ENCODE data around the gene TRIM63. TPM values are rescaled to one million over a fixed set of nuclear protein-coding genes. Genes with fewer than 3 reads are reported as not detected.
"Not testable (repeated sequence)": the region's sequence is repeated elsewhere in the genome, so short reads cannot be mapped to it uniquely, and the experiment has no call there.

The TRIM63 gene
- total RNA-seq, 4 donors from 2014 or later, result 0.21 to 0.98 TPM; not detected in 2

- no peaks in the 10 kb centered on the region for H3K9me3 ChIP-seq
- peak; percentile 53 to 65 for DNase-seq (ENCODE audit: low spot score in 2 of 2)
- H3K27me3 ChIP-seq, result no peaks in the 10 kb centered on the region
- TF ChIP-seq POLR2A (IDR thresholded peaks at IDR 0.05) (no peak), EP300 (IDR thresholded peaks at IDR 0.05) (peak in 1 of 2 donors; percentile 14)
- H3K36me3 ChIP-seq, result peaks cover 0 to 18% (median 0%) of the 10 kb centered on the region in 3 donors
- WGBS, 2 donors, result 0% methylated on average over 3 to 41 of the region's 85 CpGs
- peak overlapping the region; percentile 80 to 94 (median 89) for H3K27ac ChIP-seq
- H3K4me3 ChIP-seq, result peak overlapping the region; percentile 69 to 96 (median 86)
- peaks cover 0 to 37% (median 10%) of the 10 kb centered on the region in 4 donors for H3K4me1 ChIP-seq
Measured at GRCh38 chr1:26110731-26111529, 43.5 kb upstream of the TRIM63 start.

DNA sequence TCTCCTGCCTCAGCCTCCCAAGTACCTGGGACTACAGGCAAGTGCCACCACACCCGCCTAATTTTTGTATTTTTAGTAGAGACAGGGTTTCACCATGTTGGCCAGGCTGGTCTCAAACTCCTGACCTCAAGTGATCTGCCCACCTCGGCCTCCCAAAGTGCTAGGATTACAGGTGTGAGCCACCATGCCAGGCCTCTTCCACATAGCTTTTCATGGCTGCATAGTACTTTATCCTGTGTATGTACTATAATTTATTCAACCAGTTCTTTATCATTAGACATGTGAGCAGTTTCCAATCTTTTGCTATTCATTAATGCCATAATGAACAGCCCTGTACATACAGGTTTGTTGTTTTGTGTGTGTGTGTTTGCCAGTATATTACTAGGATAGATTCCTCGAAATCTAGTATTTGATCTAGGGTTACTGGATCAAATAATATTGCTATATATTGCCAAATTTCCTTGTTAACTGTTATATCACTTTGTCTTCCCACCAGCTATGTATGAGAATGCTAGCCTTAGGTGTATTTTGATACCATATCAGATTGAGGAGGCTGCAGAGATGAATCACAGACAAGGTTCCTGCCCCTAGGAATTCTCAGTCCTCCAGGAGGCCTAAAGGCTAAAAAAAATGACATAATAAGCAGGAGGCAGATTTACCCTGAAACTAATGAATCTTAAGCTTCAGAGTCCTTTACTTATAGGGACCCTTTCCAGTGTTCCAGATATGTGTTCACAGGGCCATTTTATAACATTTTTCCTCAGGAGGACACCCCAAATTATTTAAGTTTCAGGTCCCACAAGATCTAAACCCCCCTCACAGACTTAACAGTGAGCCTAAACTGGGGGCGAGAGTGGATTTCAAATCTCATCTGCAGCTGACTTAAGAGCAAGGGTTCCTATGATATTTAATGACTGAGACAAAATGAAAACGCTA is 42.1 kb upstream of the TRIM63 start:
- Histone ChIP-seq H3K36me3 (peaks cover 0 to 4% (median 0%) of the 10 kb centered on the region in 3 donors), H3K9me3 (no peaks in the 10 kb centered on the region), H3K27me3 (no peaks in the 10 kb centered on the region), H3K27ac (peak overlapping the region in 2 of 4 donors; percentile 89 to 94), H3K4me1 (peaks cover 0 to 40% (median 10%) of the 10 kb centered on the region in 4 donors), H3K4me3 (no peak overlapping the region)
- 90 to 91% methylated on average over 5 of the region's 5 CpGs for WGBS, 2 donors
- DNase-seq (ENCODE audit: low spot score in 2 of 2), result no peak
- TF ChIP-seq CTCF (IDR thresholded peaks at IDR 0.05) (no peak), POLR2A (IDR thresholded peaks at IDR 0.05) (no peak), EP300 (IDR thresholded peaks at IDR 0.05) (no peak)

DNA sequence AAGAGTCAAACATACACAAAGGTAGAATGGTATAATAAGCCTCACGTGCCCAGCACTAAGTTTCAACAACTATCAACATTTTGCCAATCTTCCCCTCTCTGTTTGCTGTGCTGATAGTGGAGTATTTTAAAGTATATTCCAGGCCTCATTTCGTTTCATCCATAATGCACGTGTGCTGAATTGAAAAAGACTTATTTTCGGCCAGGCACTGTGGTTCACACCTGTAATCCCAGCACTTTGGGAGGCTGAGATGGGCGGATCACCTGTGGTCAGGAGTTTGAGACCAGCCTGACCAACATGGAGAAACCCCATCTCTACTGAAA is 37.8 kb upstream of the TRIM63 start:
- 38 to 42% methylated on average over 5 of the region's 5 CpGs for WGBS, 2 donors
- not testable (repeated sequence) for H3K27ac ChIP-seq; DNase-seq (ENCODE audit: low spot score in 2 of 2)

DNA sequence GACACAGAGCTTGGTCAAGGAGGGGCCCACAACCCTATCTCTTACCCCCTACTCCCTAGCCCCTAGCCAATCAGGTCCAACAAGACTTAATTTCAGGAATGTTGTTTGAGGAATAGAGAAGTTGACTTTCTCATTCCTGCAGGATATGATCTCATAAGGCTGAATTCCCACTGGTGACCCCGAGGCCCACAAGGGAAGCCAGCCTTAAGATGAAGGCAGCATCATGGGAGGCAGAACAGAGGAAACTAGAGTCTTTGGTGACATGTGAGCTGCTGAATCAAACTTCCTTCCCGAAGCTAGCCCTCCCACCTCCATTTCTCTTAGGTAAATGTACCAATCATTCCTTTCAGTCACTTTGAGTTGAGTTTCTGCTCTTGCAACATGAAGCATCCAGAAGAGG is 35.1 kb upstream of the TRIM63 start:
- TF ChIP-seq POLR2A (IDR thresholded peaks at IDR 0.05), result no peak
- TF ChIP-seq EP300 (IDR thresholded peaks at IDR 0.05), result no peak
- no peak for TF ChIP-seq CTCF (IDR thresholded peaks at IDR 0.05)
- no peaks in the 10 kb centered on the region for H3K36me3 ChIP-seq
- 38 to 42% methylated on average over 2 of the region's 2 CpGs for WGBS, 2 donors
- no peak overlapping the region for H3K27ac ChIP-seq
- H3K9me3 ChIP-seq, result no peaks in the 10 kb centered on the region
- H3K4me1 ChIP-seq, result peaks cover 0 to 10% (median 0%) of the 10 kb centered on the region in 4 donors
- no peak overlapping the region for H3K4me3 ChIP-seq
- no peak for DNase-seq (ENCODE audit: low spot score in 2 of 2)
- no peaks in the 10 kb centered on the region for H3K27me3 ChIP-seq

More for the DNA sequence above, 37.8 kb upstream of the TRIM63 start:
- H3K27me3 ChIP-seq, H3K4me3 ChIP-seq, H3K36me3 ChIP-seq, H3K9me3 ChIP-seq: not testable (repeated sequence)
- peaks cover 0 to 12% (median 0%) of the 10 kb centered on the region in 4 donors for H3K4me1 ChIP-seq

DNA sequence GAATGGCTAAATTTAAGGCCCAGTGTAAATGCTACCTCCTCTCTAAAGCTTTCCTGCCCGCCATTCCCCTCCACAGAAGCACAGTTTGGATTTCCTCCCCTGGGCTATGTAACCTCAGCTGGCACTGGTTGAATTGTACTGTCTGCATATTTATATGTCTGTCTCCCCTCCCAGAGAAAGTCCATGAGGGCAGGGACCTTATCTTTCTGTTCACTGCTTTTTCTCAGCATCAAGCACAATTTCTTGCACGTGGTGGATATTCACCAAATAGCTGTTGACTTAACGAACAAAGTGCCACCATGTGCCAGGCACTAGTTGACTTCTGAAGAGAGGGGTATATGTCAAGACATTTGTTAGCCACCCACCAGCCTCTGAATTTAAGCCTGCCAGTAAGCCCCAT is 34.7 kb upstream of the TRIM63 start:
- no peak for DNase-seq (ENCODE audit: low spot score in 2 of 2)
- Histone ChIP-seq H3K4me1 (peaks cover 0 to 10% (median 0%) of the 10 kb centered on the region in 4 donors), H3K4me3 (no peak overlapping the region), H3K36me3 (no peaks in the 10 kb centered on the region), H3K9me3 (no peaks in the 10 kb centered on the region), H3K27ac (no peak overlapping the region), H3K27me3 (no peaks in the 10 kb centered on the region)
- 75 to 88% methylated on average over 3 of the region's 3 CpGs for WGBS, 2 donors
- TF ChIP-seq EP300 (IDR thresholded peaks at IDR 0.05) (no peak), CTCF (IDR thresholded peaks at IDR 0.05) (no peak), POLR2A (IDR thresholded peaks at IDR 0.05) (no peak)

DNA sequence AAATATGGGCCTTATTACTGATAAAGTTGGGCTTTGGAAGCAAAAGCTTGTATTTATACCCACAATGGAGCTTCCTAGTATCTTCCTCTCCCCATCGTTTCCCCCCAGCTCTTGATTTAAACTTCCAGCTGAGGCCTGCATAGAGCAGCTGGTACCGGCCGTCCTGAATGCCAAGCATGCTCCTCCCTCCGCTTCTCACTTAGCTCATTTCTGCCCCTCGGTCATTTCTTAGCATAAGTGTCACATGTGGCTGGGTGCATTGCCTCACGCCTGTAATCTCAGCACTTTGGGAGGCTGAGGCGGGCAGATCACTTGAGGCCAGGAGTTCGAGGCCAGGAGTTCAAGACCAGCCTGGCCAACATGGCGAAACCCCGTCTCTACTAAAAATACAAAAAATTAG is 32.8 kb upstream of the TRIM63 start:
- not testable (repeated sequence) for DNase-seq (ENCODE audit: low spot score in 2 of 2); H3K36me3 ChIP-seq; H3K27me3 ChIP-seq; H3K9me3 ChIP-seq; H3K27ac ChIP-seq; H3K4me3 ChIP-seq
- peaks cover 0 to 11% (median 0%) of the 10 kb centered on the region in 4 donors for H3K4me1 ChIP-seq
- WGBS, 2 donors, result 74 to 77% methylated on average over 10 of the region's 10 CpGs
